Upper lobe of left lung (tissue), 6 donors: ENCODE data around the gene IL17A. TPM values are rescaled to one million over a fixed set of nuclear protein-coding genes. Genes with fewer than 3 reads are reported as not detected.

Source experiments
- ATAC-seq, 2 donors: fragments of 200-7000 bp; cut with Tn5 transposase; one replicate each; pipeline ENCODE4 v1.9.1; 2022; ENCODE audit warnings: mild to moderate bottlenecking in 2 of 2, moderate library complexity in 2 of 2; ENCODE audit not compliant: low FRiP score in 2 of 2
- DNase-seq, 2 donors: peaks; one replicate each; pipeline ENCODE4 v3.0.0-alpha.2; 2019 to 2020
- H3K27ac ChIP-seq, 4 donors: fragments of 200-600 bp; sonication (generic); one replicate each; pipeline ENCODE4 v1.5.1; 2016 to 2019
- H3K27me3 ChIP-seq, 4 donors: fragments of 200-600 bp; sonication (generic); one replicate each; pipeline ENCODE4 v1.5.1; 2017 to 2019
- H3K36me3 ChIP-seq, 4 donors: fragments of 200-600 bp; sonication (generic); one replicate each; pipeline ENCODE4 v1.5.1; 2016 to 2019
- H3K4me1 ChIP-seq, 4 donors: fragments of 200-600 bp; sonication (generic); one replicate each; pipeline ENCODE4 v1.5.1; 2018 to 2019
- H3K4me3 ChIP-seq, 4 donors: fragments of 200-600 bp; sonication (generic); one replicate each; pipeline ENCODE4 v1.5.1; 2017 to 2019; ENCODE audit warnings: mild to moderate bottlenecking in 2 of 4, moderate library complexity in 1 of 4
- H3K9me3 ChIP-seq, 4 donors: fragments of 200-600 bp; sonication (generic); one replicate each; pipeline ENCODE4 v1.5.1; 2018 to 2019
- CTCF ChIP-seq, 6 experiments: fragments of 450-650 bp in 4 of 6; fragments of 200-600 bp in 2 of 6; sonication (generic) in 2 of 6; IDR thresholded peaks; one replicate each; pipeline ENCODE4 v1.5.1; 2016 to 2019; ENCODE audit warnings: antibody characterized with exemption in 6 of 6
- EP300 ChIP-seq, 4 donors: sonication (generic); formaldehyde crosslinking; IDR thresholded peaks; one replicate each; pipeline ENCODE4 v1.5.1; 2017; ENCODE audit warnings: antibody characterized with exemption in 4 of 4, control low read depth in 2 of 4
- POLR2A ChIP-seq, 4 donors: fragments of 450-650 bp; IDR thresholded peaks; one replicate each; pipeline ENCODE4 v1.5.1; 2016 to 2017; ENCODE audit warnings: antibody characterized with exemption in 4 of 4, mild to moderate bottlenecking in 2 of 4
- POLR2AphosphoS5 ChIP-seq, 2 donors: sonication (generic); formaldehyde crosslinking; IDR thresholded peaks; one replicate each; pipeline ENCODE4 v1.5.1; 2017; ENCODE audit warnings: antibody characterized with exemption in 2 of 2
- WGBS, 2 donors: methylation state at CpG; one replicate each; pipeline ENCODE4 v1.1.5; 2017 to 2018; 5-methylcytosine and 5-hydroxymethylcytosine counted together
- total RNA-seq, 6 donors: library from RNA; depleted of rRNA in 4 of 6; stranded (reverse); fragments of >200 nt in 4 of 6; gene quantifications; one replicate each; pipeline versions ENCODE4 v1.1.0 to v1.2.1, GENCODE V29; 2016 to 2021
- donor health status: DM: no; HTN: no; CAD: no; lungs with moderate emphysema.
- donor health status: DM: no; HTN: yes; CAD: no; lungs with severe emphysema.

Gene IL17A
- total RNA-seq, 6 donors from 2014 or later = not detected

GRCh38 chr6:52149076-52149475 lies 37.1 kb upstream of the IL17A start:
- TF ChIP-seq CTCF (IDR thresholded peaks at IDR 0.05) = no peak
- TF ChIP-seq POLR2A (IDR thresholded peaks at IDR 0.05) = no peak
- TF ChIP-seq EP300 (IDR thresholded peaks at IDR 0.05) = no peak
- no peak for TF ChIP-seq POLR2AphosphoS5 (IDR thresholded peaks at IDR 0.05)
- DNase-seq = no peak
- no peaks in the 10 kb centered on the region for H3K27me3 ChIP-seq
- H3K9me3 ChIP-seq = no peaks in the 10 kb centered on the region
- no peak overlapping the region for H3K4me3 ChIP-seq
- H3K4me1 ChIP-seq = no peaks in the 10 kb centered on the region
- no peaks in the 10 kb centered on the region for H3K36me3 ChIP-seq
- no peak overlapping the region for H3K27ac ChIP-seq
- ATAC-seq = no peak

- Histone ChIP-seq H3K36me3 (no peaks in the 10 kb centered on the region), H3K27ac (no peak overlapping the region), H3K4me1 (no peaks in the 10 kb centered on the region), H3K27me3 (no peaks in the 10 kb centered on the region), H3K4me3 (no peak overlapping the region), H3K9me3 (no peaks in the 10 kb centered on the region)
- DNase-seq (no peak), ATAC-seq (no peak)
- 94 to 97% methylated on average over 2 of the region's 2 CpGs for WGBS, 2 donors
- TF ChIP-seq POLR2A (IDR thresholded peaks at IDR 0.05) = no peak
Observed at GRCh38 chr6:52149949-52150348, 36.2 kb upstream of the IL17A start.

- H3K4me3 ChIP-seq = no peak overlapping the region
- TF ChIP-seq POLR2A (IDR thresholded peaks at IDR 0.05) (no peak), EP300 (IDR thresholded peaks at IDR 0.05) (no peak), CTCF (IDR thresholded peaks at IDR 0.05) (no peak), POLR2AphosphoS5 (IDR thresholded peaks at IDR 0.05) (no peak)
- H3K36me3 ChIP-seq = no peaks in the 10 kb centered on the region
- ATAC-seq (no peak), DNase-seq (no peak)
- no peaks in the 10 kb centered on the region for H3K27me3 ChIP-seq
- no peaks in the 10 kb centered on the region for H3K4me1 ChIP-seq
- no peaks in the 10 kb centered on the region for H3K9me3 ChIP-seq
- H3K27ac ChIP-seq = no peak overlapping the region
Observed at GRCh38 chr6:52152070-52152423, 34.1 kb upstream of the IL17A start.

DNA sequence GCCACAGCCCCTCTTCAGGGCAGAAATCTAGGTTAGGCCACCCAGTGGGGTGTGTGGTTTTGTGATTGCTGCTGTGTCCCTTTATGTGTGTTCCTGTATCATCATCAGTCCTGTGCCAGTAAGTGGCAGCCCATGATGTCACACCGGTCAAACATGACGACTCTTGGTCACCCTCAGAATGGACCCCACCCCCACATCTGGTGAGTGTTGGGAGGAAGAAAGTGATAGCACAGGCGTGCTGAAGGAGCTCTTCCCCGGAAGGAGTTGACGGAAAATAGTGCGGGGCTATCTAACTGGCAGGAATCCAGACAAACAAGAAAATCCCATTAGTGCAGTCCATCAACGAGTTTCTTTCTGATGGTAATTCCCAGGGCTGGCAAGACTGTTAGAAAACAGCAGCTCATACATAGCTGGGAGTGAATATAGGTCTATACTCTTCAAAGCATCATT lies 33.4 kb upstream of the IL17A start:
- Histone ChIP-seq H3K4me1 (no peaks in the 10 kb centered on the region), H3K27me3 (no peaks in the 10 kb centered on the region), H3K27ac (no peak overlapping the region), H3K9me3 (no peaks in the 10 kb centered on the region), H3K36me3 (no peaks in the 10 kb centered on the region), H3K4me3 (no peak overlapping the region)
- no peak for ATAC-seq
- DNase-seq = no peak
- WGBS, 2 donors = 44 to 54% methylated on average over 7 of the region's 7 CpGs
- TF ChIP-seq POLR2AphosphoS5 (IDR thresholded peaks at IDR 0.05) = no peak
- no peak for TF ChIP-seq EP300 (IDR thresholded peaks at IDR 0.05)
- TF ChIP-seq CTCF (IDR thresholded peaks at IDR 0.05) = no peak
- no peak for TF ChIP-seq POLR2A (IDR thresholded peaks at IDR 0.05)

- H3K36me3 ChIP-seq = no peaks in the 10 kb centered on the region
- no peak for TF ChIP-seq POLR2AphosphoS5 (IDR thresholded peaks at IDR 0.05)
- TF ChIP-seq POLR2A (IDR thresholded peaks at IDR 0.05) = no peak
- no peak for TF ChIP-seq CTCF (IDR thresholded peaks at IDR 0.05)
- TF ChIP-seq EP300 (IDR thresholded peaks at IDR 0.05) = no peak
- no peak for DNase-seq
- no peak overlapping the region for H3K27ac ChIP-seq
- no peaks in the 10 kb centered on the region for H3K9me3 ChIP-seq
- H3K4me1 ChIP-seq = no peaks in the 10 kb centered on the region
- no peak overlapping the region for H3K4me3 ChIP-seq
- ATAC-seq = no peak
- WGBS, 2 donors = 61 to 85% methylated on average over 3 of the region's 3 CpGs
- H3K27me3 ChIP-seq = no peaks in the 10 kb centered on the region
Observed at GRCh38 chr6:52154381-52154780, 31.8 kb upstream of the IL17A start.
